ENCODE results near the gene HINFP.
A peak's percentile ranks its signal among the peaks of the same experiment; 100 is the strongest.

The HINFP gene

DNA sequence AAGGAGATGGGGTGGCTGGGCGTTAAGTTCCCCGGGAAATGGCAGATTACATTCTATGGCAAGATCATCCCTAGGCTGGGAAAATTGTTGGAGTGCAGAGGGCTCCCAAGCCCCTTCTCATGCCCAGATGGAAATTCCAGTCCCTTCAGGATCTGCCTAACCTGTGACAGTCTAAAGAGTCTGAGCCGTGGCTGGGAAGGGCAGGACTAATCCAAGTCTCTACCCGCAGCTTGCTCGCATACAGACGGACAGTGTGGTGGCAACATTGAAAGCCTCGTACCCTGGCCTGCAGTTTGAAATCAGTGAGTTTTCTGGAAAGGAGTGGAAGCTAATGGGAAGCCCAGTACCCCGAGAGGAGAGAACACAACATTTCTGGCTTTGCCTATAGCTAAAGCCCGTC, 33.0 kb upstream of the HINFP start:
- H3K4ac ChIP-seq (ENCODE audit: low read depth in 1 of 2, low read length in 2 of 2): no peak overlapping the region
- H2BK15ac ChIP-seq (ENCODE audit: low read depth, poor library complexity, severe bottlenecking): no peak overlapping the region
- H3K23ac ChIP-seq (ENCODE audit: low read length in 2 of 2): no peak overlapping the region
- no peak overlapping the region for H2AFZ ChIP-seq (ENCODE audit: low read depth, low read length)
- H2BK12ac ChIP-seq (ENCODE audit: low read length in 2 of 2): no peak overlapping the region
- H3K27ac ChIP-seq (ENCODE audit: low read length, poor library complexity, severe bottlenecking): no peak overlapping the region
- no peaks in the 10 kb centered on the region for H3K9me3 ChIP-seq (ENCODE audit: control insufficient read depth, low read length)
- peaks cover 24% of the 10 kb centered on the region for H3K4me1 ChIP-seq (ENCODE audit: control insufficient read depth, insufficient read depth, low read depth, low read length)
- H3K18ac ChIP-seq (ENCODE audit: low read depth in 1 of 2, low read length in 2 of 2): no peak overlapping the region
- H2AK5ac ChIP-seq (ENCODE audit: low read length, severe bottlenecking): no peak overlapping the region
- 95% methylated on average over 9 of the region's 9 CpGs for WGBS
- H3K14ac ChIP-seq (ENCODE audit: low read length in 2 of 2): no peak overlapping the region
- H3K27me3 ChIP-seq (ENCODE audit: control insufficient read depth in 1 of 2, insufficient read depth in 1 of 2, low read length in 2 of 2): no peaks in the 10 kb centered on the region
- H3K79me1 ChIP-seq (replicated peaks; ENCODE audit: low read length, poor library complexity, severe bottlenecking): peaks cover 18% of the 10 kb centered on the region
- no peak overlapping the region for H4K91ac ChIP-seq (ENCODE audit: low read length)
- H3K4me3 ChIP-seq (ENCODE audit: insufficient read depth in 1 of 2, low read depth in 1 of 2, low read length in 2 of 2): no peak overlapping the region
- H3K36me3 ChIP-seq (ENCODE audit: control insufficient read depth in 1 of 2, insufficient read depth in 2 of 2, low read depth in 1 of 2, low read length in 2 of 2): peaks cover 29 to 44% of the 10 kb centered on the region in 2 experiments
- no peak overlapping the region for H3K9ac ChIP-seq (ENCODE audit: low read length)
- H2BK120ac ChIP-seq (ENCODE audit: low read depth, low read length): no peak overlapping the region
- H2BK5ac ChIP-seq (ENCODE audit: low read depth, low read length, poor library complexity, severe bottlenecking): no peak overlapping the region
- no peak overlapping the region for H3K4me2 ChIP-seq (ENCODE audit: low read length, poor library complexity, severe bottlenecking)
- no peak for DNase-seq
- no peak overlapping the region for H4K8ac ChIP-seq (ENCODE audit: low read length)

DNA sequence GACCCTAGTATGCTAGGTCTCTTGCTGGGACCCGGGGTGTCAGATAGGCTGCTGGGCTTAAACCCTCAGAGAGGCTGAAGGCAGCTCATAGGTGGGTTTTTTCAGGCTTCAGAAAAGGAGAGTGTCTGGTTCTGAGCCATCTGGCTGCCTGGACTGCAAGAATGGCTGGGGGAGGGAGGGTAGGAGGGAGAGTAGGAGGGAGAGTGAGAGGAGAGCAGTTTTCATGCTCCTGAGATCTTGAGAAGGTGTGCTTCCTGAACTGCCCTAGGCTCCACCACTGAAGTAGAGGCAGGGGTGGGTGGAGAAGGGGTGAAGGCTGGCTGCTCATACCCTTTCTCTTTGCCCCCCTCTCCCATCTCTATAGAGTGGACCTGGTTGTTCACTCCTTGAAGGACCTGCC, 32.1 kb upstream of the HINFP start:
- peaks cover 23% of the 10 kb centered on the region for H3K4me1 ChIP-seq (ENCODE audit: control insufficient read depth, insufficient read depth, low read depth, low read length)
- H3K4ac ChIP-seq (ENCODE audit: low read depth in 1 of 2, low read length in 2 of 2): no peak overlapping the region
- H2BK5ac ChIP-seq (ENCODE audit: low read depth, low read length, poor library complexity, severe bottlenecking): no peak overlapping the region
- no peak for DNase-seq
- peaks cover 29 to 45% of the 10 kb centered on the region in 2 experiments for H3K36me3 ChIP-seq (ENCODE audit: control insufficient read depth in 1 of 2, insufficient read depth in 2 of 2, low read depth in 1 of 2, low read length in 2 of 2)
- H2BK120ac ChIP-seq (ENCODE audit: low read depth, low read length): no peak overlapping the region
- no peak overlapping the region for H3K9ac ChIP-seq (ENCODE audit: low read length)
- H2BK12ac ChIP-seq (ENCODE audit: low read length in 2 of 2): no peak overlapping the region
- no peak overlapping the region for H4K8ac ChIP-seq (ENCODE audit: low read length)
- H3K18ac ChIP-seq (ENCODE audit: low read depth in 1 of 2, low read length in 2 of 2): no peak overlapping the region
- H3K4me3 ChIP-seq (ENCODE audit: insufficient read depth in 1 of 2, low read depth in 1 of 2, low read length in 2 of 2): no peak overlapping the region
- H3K79me1 ChIP-seq (replicated peaks; ENCODE audit: low read length, poor library complexity, severe bottlenecking): peaks cover 18% of the 10 kb centered on the region
- H3K9me3 ChIP-seq (ENCODE audit: control insufficient read depth, low read length): no peaks in the 10 kb centered on the region
- no peak overlapping the region for H4K91ac ChIP-seq (ENCODE audit: low read length)
- no peak overlapping the region for H3K23ac ChIP-seq (ENCODE audit: low read length in 2 of 2)
- H3K27me3 ChIP-seq (ENCODE audit: control insufficient read depth in 1 of 2, insufficient read depth in 1 of 2, low read length in 2 of 2): no peaks in the 10 kb centered on the region
- no peak overlapping the region for H3K4me2 ChIP-seq (ENCODE audit: low read length, poor library complexity, severe bottlenecking)
- no peak overlapping the region for H2AFZ ChIP-seq (ENCODE audit: low read depth, low read length)
- no peak overlapping the region for H2AK5ac ChIP-seq (ENCODE audit: low read length, severe bottlenecking)
- no peak overlapping the region for H3K14ac ChIP-seq (ENCODE audit: low read length in 2 of 2)
- WGBS: 96% methylated on average over 1 of the region's 1 CpG
- no peak overlapping the region for H3K27ac ChIP-seq (ENCODE audit: low read length, poor library complexity, severe bottlenecking)
- H2BK15ac ChIP-seq (ENCODE audit: low read depth, poor library complexity, severe bottlenecking): no peak overlapping the region

DNA sequence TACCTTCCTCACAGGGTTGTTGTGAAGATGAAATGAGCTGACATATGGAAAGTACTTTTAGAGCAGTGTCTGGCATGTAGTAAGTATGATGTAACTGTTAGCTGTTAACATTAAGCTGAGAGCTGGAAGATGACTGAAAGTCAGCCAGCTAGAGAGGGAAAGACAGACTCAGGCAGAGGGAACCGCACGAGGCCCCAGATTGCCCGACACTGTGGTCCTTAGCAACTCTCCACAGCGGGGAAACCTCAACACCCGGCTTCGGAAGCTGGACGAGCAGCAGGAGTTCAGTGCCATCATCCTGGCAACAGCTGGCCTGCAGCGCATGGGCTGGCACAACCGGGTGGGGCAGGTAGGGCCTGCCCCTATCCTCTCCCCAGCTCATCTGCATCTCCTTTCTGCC, 30.2 kb upstream of the HINFP start:
- Histone ChIP-seq H3K79me1 (replicated peaks; ENCODE audit: low read length, poor library complexity, severe bottlenecking) (peaks cover 18% of the 10 kb centered on the region), H3K27ac (ENCODE audit: low read length, poor library complexity, severe bottlenecking) (no peak overlapping the region), H3K4ac (ENCODE audit: low read depth in 1 of 2, low read length in 2 of 2) (no peak overlapping the region), H3K4me1 (ENCODE audit: control insufficient read depth, insufficient read depth, low read depth, low read length) (peaks cover 19% of the 10 kb centered on the region), H4K91ac (ENCODE audit: low read length) (no peak overlapping the region), H2BK15ac (ENCODE audit: low read depth, poor library complexity, severe bottlenecking) (no peak overlapping the region), H2BK5ac (ENCODE audit: low read depth, low read length, poor library complexity, severe bottlenecking) (no peak overlapping the region), H3K4me2 (ENCODE audit: low read length, poor library complexity, severe bottlenecking) (no peak overlapping the region), H4K8ac (ENCODE audit: low read length) (peak overlapping the region; percentile 79), H2AK5ac (ENCODE audit: low read length, severe bottlenecking) (no peak overlapping the region), H3K14ac (ENCODE audit: low read length in 2 of 2) (no peak overlapping the region), H2BK120ac (ENCODE audit: low read depth, low read length) (no peak overlapping the region), H3K9ac (ENCODE audit: low read length) (peak overlapping the region; percentile 36), H3K27me3 (ENCODE audit: control insufficient read depth in 1 of 2, insufficient read depth in 1 of 2, low read length in 2 of 2) (no peaks in the 10 kb centered on the region), H3K9me3 (ENCODE audit: control insufficient read depth, low read length) (no peaks in the 10 kb centered on the region), H3K4me3 (ENCODE audit: insufficient read depth in 1 of 2, low read depth in 1 of 2, low read length in 2 of 2) (no peak overlapping the region), H3K36me3 (ENCODE audit: control insufficient read depth in 1 of 2, insufficient read depth in 2 of 2, low read depth in 1 of 2, low read length in 2 of 2) (peaks cover 29 to 47% of the 10 kb centered on the region in 2 experiments), H2BK12ac (ENCODE audit: low read length in 2 of 2) (no peak overlapping the region), H3K23ac (ENCODE audit: low read length in 2 of 2) (peak overlapping the region in 1 of 2 experiments; percentile 63), H2AFZ (ENCODE audit: low read depth, low read length) (no peak overlapping the region), H3K18ac (ENCODE audit: low read depth in 1 of 2, low read length in 2 of 2) (no peak overlapping the region)
- peak; percentile 9 for DNase-seq
- WGBS: 84% methylated on average over 7 of the region's 9 CpGs

DNA sequence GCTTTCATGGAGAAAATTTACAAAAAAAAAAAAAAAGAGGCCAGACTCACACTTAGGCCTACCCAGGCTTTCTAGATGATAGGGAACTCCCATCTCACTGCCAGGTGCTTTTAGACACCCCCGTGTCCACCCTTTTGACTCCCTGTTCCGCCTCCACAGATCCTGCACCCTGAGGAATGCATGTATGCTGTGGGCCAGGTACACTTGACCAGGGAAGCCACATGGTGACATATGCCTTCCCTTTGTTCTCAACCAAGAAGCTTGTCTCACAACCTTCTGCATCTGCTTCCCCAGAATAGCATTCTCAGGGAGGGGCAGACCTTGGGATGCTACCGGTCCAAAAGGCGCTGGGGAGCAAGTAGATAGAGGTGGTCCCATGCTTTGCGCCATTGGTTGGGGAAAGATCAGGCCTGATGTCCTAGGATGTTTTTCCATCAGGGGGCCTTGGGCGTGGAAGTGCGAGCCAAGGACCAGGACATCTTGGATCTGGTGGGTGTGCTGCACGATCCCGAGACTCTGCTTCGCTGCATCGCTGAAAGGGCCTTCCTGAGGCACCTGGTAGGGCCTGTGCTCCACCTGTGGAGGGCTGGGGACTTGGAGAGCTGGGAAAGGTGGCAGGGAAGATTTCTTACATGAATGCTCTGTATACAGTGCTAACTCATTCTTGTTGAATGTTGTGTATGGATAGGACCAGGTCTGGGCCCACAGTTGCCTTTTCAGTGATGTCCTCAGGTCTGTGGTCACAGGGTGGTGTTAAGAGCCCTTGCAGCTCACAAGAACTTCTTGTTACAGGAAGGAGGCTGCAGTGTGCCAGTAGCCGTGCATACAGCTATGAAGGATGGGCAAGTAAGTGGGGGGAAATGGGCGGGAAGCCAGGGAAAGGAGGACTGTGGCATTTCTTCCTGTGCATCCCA, 29.2 kb upstream of the HINFP start:
- Histone ChIP-seq H2AK5ac (ENCODE audit: low read length, severe bottlenecking) (no peak overlapping the region), H2BK5ac (ENCODE audit: low read depth, low read length, poor library complexity, severe bottlenecking) (no peak overlapping the region), H3K4me3 (ENCODE audit: insufficient read depth in 1 of 2, low read depth in 1 of 2, low read length in 2 of 2) (no peak overlapping the region), H3K14ac (ENCODE audit: low read length in 2 of 2) (no peak overlapping the region), H3K36me3 (ENCODE audit: control insufficient read depth in 1 of 2, insufficient read depth in 2 of 2, low read depth in 1 of 2, low read length in 2 of 2) (peaks cover 36 to 57% of the 10 kb centered on the region in 2 experiments), H3K4ac (ENCODE audit: low read depth in 1 of 2, low read length in 2 of 2) (no peak overlapping the region), H3K4me2 (ENCODE audit: low read length, poor library complexity, severe bottlenecking) (no peak overlapping the region), H2BK120ac (ENCODE audit: low read depth, low read length) (no peak overlapping the region), H4K91ac (ENCODE audit: low read length) (no peak overlapping the region), H3K79me1 (replicated peaks; ENCODE audit: low read length, poor library complexity, severe bottlenecking) (peaks cover 19% of the 10 kb centered on the region), H3K9ac (ENCODE audit: low read length) (peak overlapping the region; percentile 89), H2AFZ (ENCODE audit: low read depth, low read length) (no peak overlapping the region), H4K8ac (ENCODE audit: low read length) (no peak overlapping the region), H3K27ac (ENCODE audit: low read length, poor library complexity, severe bottlenecking) (no peak overlapping the region), H2BK12ac (ENCODE audit: low read length in 2 of 2) (no peak overlapping the region), H3K9me3 (ENCODE audit: control insufficient read depth, low read length) (no peaks in the 10 kb centered on the region), H3K18ac (ENCODE audit: low read depth in 1 of 2, low read length in 2 of 2) (no peak overlapping the region), H3K27me3 (ENCODE audit: control insufficient read depth in 1 of 2, insufficient read depth in 1 of 2, low read length in 2 of 2) (no peaks in the 10 kb centered on the region), H3K23ac (ENCODE audit: low read length in 2 of 2) (no peak overlapping the region), H2BK15ac (ENCODE audit: low read depth, poor library complexity, severe bottlenecking) (no peak overlapping the region), H3K4me1 (ENCODE audit: control insufficient read depth, insufficient read depth, low read depth, low read length) (peaks cover 19% of the 10 kb centered on the region)
- no peak for DNase-seq
- 90% methylated on average over 13 of the region's 13 CpGs for WGBS

Data from mesenchymal stem cell (in vitro differentiated cells and primary cell).